Activated T-cell treated with anti-CD3 and anti-CD28 coated beads for 24 hours (primary cell): ENCODE measurements around the gene WNT6.

Source experiments
- DNase-seq: peaks from one replicate; pipeline ENCODE4 v3.0.0-alpha.2; 2020; ENCODE audit warnings: low read depth

WNT6 gene

GRCh38 chr2:218859556-218859987 lies at the start of gene WNT6:
Gene WNT6 (plus strand): TSS chr2:218859805. CDS start chr2:218860038, 233 bp downstream.
- no peak for DNase-seq

GRCh38 chr2:218810256-218810655 lies 49.3 kb upstream of the WNT6 start:
- DNase-seq = no peak

GRCh38 chr2:218811382-218811781 lies 48.2 kb upstream of the WNT6 start:
- DNase-seq = no peak

GRCh38 chr2:218812096-218812815 lies 47.3 kb upstream of the WNT6 start:
- DNase-seq = no peak

GRCh38 chr2:218812861-218813260 lies 46.7 kb upstream of the WNT6 start:
- DNase-seq = no peak

GRCh38 chr2:218813771-218814460 lies 45.7 kb upstream of the WNT6 start:
- DNase-seq = no peak

GRCh38 chr2:218814540-218815243 lies 44.9 kb upstream of the WNT6 start:
- DNase-seq = no peak

- DNase-seq = no peak
Observed at GRCh38 chr2:218815244-218815637, 44.4 kb upstream of the WNT6 start.

GRCh38 chr2:218815649-218816048 lies 44.0 kb upstream of the WNT6 start:
- no peak for DNase-seq

- no peak for DNase-seq
Observed at GRCh38 chr2:218816561-218817011, 43.0 kb upstream of the WNT6 start.

GRCh38 chr2:218819093-218819492 lies 40.5 kb upstream of the WNT6 start:
- no peak for DNase-seq

GRCh38 chr2:218820746-218821369 lies 38.7 kb upstream of the WNT6 start:
- no peak for DNase-seq

- DNase-seq = no peak
Observed at GRCh38 chr2:218821605-218822211, 37.9 kb upstream of the WNT6 start.

- DNase-seq = no peak
Observed at GRCh38 chr2:218822622-218823021, 37.0 kb upstream of the WNT6 start.

- DNase-seq = no peak
Observed at GRCh38 chr2:218823196-218823855, 36.3 kb upstream of the WNT6 start.

GRCh38 chr2:218824004-218824403 lies 35.6 kb upstream of the WNT6 start:
- no peak for DNase-seq

- no peak for DNase-seq
Observed at GRCh38 chr2:218826791-218827190, 32.8 kb upstream of the WNT6 start.

GRCh38 chr2:218827701-218828476 lies 31.7 kb upstream of the WNT6 start:
- no peak for DNase-seq

- no peak for DNase-seq
Observed at GRCh38 chr2:218828477-218828778, 31.2 kb upstream of the WNT6 start.

- DNase-seq = no peak
Observed at GRCh38 chr2:218829868-218830451, 29.6 kb upstream of the WNT6 start.
